DMS53 (cell line): ENCODE results near the gene DHRS3.
A peak's percentile ranks its signal among the peaks of the same experiment; 100 is the strongest.
"Not testable (repeated sequence)": the region's sequence is repeated elsewhere in the genome, so short reads cannot be mapped to it uniquely, and the experiment has no call there.

Experiments
- DNase-seq: peaks from one replicate; lab custom pipeline; 2025; lab: John Stamatoyannopoulos, UW

The DHRS3 gene

GRCh38 chr1:12539320-12539704 lies 78.7 kb downstream of the DHRS3 start:
- DNase-seq: no peak

- DNase-seq: not testable (repeated sequence)
These were observed 79.5 kb downstream of the DHRS3 start for GRCh38 chr1:12538536-12538935.

- no peak for DNase-seq
These were observed 80.0 kb downstream of the DHRS3 start for GRCh38 chr1:12537906-12538461.

GRCh38 chr1:12537294-12537693 lies 80.7 kb downstream of the DHRS3 start:
- no peak for DNase-seq

GRCh38 chr1:12536023-12536639 lies 81.9 kb downstream of the DHRS3 start:
- no peak for DNase-seq

- no peak for DNase-seq
These were observed 85.3 kb downstream of the DHRS3 start for GRCh38 chr1:12532405-12533315.

- DNase-seq: no peak
These were observed 86.9 kb downstream of the DHRS3 start for GRCh38 chr1:12531179-12531499.

- DNase-seq: no peak
These were observed 87.4 kb downstream of the DHRS3 start for GRCh38 chr1:12530462-12531178.

GRCh38 chr1:12529640-12530174 lies 88.3 kb downstream of the DHRS3 start:
- DNase-seq: no peak

- peak; percentile 95 for DNase-seq
These were observed 89.8 kb downstream of the DHRS3 start for GRCh38 chr1:12528021-12528852.

GRCh38 chr1:12527564-12527963 lies 90.4 kb downstream of the DHRS3 start:
- DNase-seq: peak; percentile 94

- no peak for DNase-seq
These were observed 92.5 kb downstream of the DHRS3 start for GRCh38 chr1:12525311-12526181.

- DNase-seq: no peak
These were observed 93.7 kb downstream of the DHRS3 start for GRCh38 chr1:12524266-12524665.

- not testable (repeated sequence) for DNase-seq
These were observed 95.2 kb downstream of the DHRS3 start for GRCh38 chr1:12522780-12523179.

GRCh38 chr1:12521096-12521495 lies 96.9 kb downstream of the DHRS3 start:
- no peak for DNase-seq

- no peak for DNase-seq
These were observed 98.2 kb downstream of the DHRS3 start for GRCh38 chr1:12519693-12520364.

GRCh38 chr1:12518931-12519692 lies 98.9 kb downstream of the DHRS3 start:
- no peak for DNase-seq
